ENCODE data around the gene XPO5. TPM values are rescaled to one million over a fixed set of nuclear protein-coding genes. Genes with fewer than 3 reads are reported as not detected.

Gene XPO5
- total RNA-seq, 1 donor from 2014 or later: 54.8 TPM

DNA sequence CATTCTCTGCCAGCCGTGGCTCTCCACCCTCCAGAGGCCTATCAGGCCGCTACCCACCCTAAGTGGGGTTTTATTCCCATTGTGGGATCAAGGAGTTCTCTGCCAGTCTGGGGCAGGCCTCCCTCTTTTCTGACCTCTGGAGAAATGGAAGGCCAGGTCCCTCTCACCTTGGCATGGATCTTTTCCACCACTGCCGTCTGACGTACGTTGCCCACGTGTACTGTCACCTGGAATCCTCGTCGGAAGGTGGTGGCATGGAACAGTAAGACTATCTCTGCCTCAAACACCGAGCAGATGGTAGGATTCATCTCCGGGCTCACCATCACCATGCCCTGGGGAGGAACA lies 46.0 kb upstream of the XPO5 start:
- no peak for TF ChIP-seq CTCF (IDR thresholded peaks at IDR 0.05; ENCODE audit: insufficient read depth, low read length, poor library complexity, severe bottlenecking)
- no peak overlapping the region for H3K4me3 ChIP-seq (ENCODE audit: low read depth, low read length)
- DNase-seq (ENCODE audit: low read depth): no peak
- H3K27me3 ChIP-seq (ENCODE audit: control insufficient read depth, insufficient read depth, low read length): no peaks in the 10 kb centered on the region
- H3K36me3 ChIP-seq (ENCODE audit: control insufficient read depth, insufficient read depth, low read length): peaks cover 14% of the 10 kb centered on the region

DNA sequence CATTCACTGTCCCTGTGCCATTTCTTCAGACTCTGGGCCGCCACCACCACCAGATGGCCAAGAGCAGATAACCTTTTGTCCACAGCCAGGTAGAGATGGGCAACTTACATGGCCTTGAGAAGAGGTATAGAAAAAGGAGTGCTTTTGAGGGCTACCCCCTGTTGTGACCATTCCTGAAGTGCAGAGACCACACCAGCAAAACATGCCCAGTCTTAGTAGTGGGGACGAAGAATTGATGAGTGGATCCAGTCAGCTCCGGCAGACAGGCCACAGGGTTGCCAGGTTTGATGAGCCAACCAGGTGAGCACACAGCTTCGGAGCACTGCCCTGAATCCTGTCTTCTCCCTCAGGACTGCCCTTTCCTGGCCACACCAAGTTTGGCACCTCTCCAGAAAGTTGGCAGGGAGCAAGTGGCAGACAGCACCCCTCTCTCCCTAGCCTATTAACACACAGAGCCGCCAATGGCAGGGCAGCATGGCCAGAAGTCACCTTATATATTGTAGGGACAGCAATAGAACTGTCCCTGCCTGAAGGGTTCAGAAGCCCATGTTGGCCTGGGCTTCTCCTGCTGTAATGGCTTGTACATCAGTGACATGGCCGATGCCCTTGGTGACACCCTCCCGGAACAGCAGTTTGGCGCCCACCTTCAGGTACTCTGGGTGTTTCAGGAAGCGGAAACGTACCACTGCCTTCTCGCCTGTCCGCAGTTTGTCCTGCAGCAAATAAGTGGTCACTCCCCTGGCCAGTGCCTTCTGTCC lies 45.4 kb upstream of the XPO5 start:
- TF ChIP-seq CTCF (IDR thresholded peaks at IDR 0.05; ENCODE audit: insufficient read depth, low read length, poor library complexity, severe bottlenecking): no peak
- Histone ChIP-seq H3K36me3 (ENCODE audit: control insufficient read depth, insufficient read depth, low read length) (peaks cover 14% of the 10 kb centered on the region), H3K4me3 (ENCODE audit: low read depth, low read length) (no peak overlapping the region), H3K27me3 (ENCODE audit: control insufficient read depth, insufficient read depth, low read length) (no peaks in the 10 kb centered on the region)
- DNase-seq (ENCODE audit: low read depth): no peak

- peaks cover 10% of the 10 kb centered on the region for H3K36me3 ChIP-seq (ENCODE audit: control insufficient read depth, insufficient read depth, low read length)
- no peak overlapping the region for H3K4me3 ChIP-seq (ENCODE audit: low read depth, low read length)
- H3K27me3 ChIP-seq (ENCODE audit: control insufficient read depth, insufficient read depth, low read length): no peaks in the 10 kb centered on the region
- TF ChIP-seq CTCF (IDR thresholded peaks at IDR 0.05; ENCODE audit: insufficient read depth, low read length, poor library complexity, severe bottlenecking): no peak
- DNase-seq (ENCODE audit: low read depth): no peak
Measured at GRCh38 chr6:43616725-43617472, 41.1 kb upstream of the XPO5 start.

GRCh38 chr6:43614396-43614730 lies 38.5 kb upstream of the XPO5 start:
- TF ChIP-seq CTCF (IDR thresholded peaks at IDR 0.05; ENCODE audit: insufficient read depth, low read length, poor library complexity, severe bottlenecking): no peak

DNA sequence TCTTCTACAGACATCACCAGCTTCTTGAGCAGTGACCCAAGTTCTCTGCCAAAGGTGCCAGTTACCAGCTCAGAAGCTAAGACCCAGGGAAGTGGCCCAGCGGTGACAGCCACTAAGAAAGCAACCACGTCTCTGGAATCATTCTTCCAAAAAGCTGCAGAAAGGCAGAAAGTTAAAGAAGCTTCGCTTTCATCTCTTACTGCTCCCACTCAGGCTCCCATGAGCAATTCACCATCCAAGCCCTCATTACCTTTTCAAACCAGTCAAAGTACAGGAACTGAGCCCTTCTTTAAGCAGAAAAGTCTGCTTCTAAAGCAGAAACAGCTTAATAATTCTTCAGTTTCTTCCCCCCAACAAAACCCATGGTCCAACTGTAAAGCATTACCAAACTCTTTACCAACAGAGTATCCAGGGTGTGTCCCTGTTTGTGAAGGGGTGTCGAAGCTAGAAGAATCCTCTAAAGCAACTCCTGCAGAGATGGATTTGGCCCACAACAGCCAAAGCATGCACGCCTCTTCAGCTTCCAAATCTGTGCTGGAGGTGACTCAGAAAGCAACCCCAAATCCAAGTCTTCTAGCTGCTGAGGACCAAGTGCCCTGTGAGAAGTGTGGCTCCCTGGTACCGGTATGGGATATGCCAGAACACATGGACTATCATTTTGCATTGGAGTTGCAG lies 38.0 kb upstream of the XPO5 start:
- TF ChIP-seq CTCF (IDR thresholded peaks at IDR 0.05; ENCODE audit: insufficient read depth, low read length, poor library complexity, severe bottlenecking): no peak
- H3K4me3 ChIP-seq (ENCODE audit: low read depth, low read length): no peak overlapping the region
- no peak for DNase-seq (ENCODE audit: low read depth)
- H3K27me3 ChIP-seq (ENCODE audit: control insufficient read depth, insufficient read depth, low read length): no peaks in the 10 kb centered on the region
- no peaks in the 10 kb centered on the region for H3K36me3 ChIP-seq (ENCODE audit: control insufficient read depth, insufficient read depth, low read length)

More at GRCh38 chr6:43614396-43614730, 38.5 kb upstream of the XPO5 start:
- no peaks in the 10 kb centered on the region for H3K27me3 ChIP-seq (ENCODE audit: control insufficient read depth, insufficient read depth, low read length)
- no peak overlapping the region for H3K4me3 ChIP-seq (ENCODE audit: low read depth, low read length)
- no peak for DNase-seq (ENCODE audit: low read depth)
- H3K36me3 ChIP-seq (ENCODE audit: control insufficient read depth, insufficient read depth, low read length): no peaks in the 10 kb centered on the region

Measured in kidney epithelial cell (primary cell).